Prostate gland (tissue), 2 donors: Measurements from ENCODE around the gene OPN4. TPM values are rescaled to one million over a fixed set of nuclear protein-coding genes. Genes with fewer than 3 reads are reported as not detected.

ENCODE experiments used
- DNase-seq: peaks from one replicate; pipeline ENCODE4 v3.0.0-alpha.2; 2019; ENCODE audit warnings: low spot score
- H3K27ac ChIP-seq, 2 donors: fragments of 200-600 bp; sonication (generic); 2 replicates each; pipeline ENCODE4 v1.5.1; 2017 to 2019
- H3K27me3 ChIP-seq: fragments of 200-600 bp; sonication (generic); replicated peaks from 2 replicates; pipeline ENCODE4 v1.5.1; 2019; ENCODE audit not compliant: insufficient read depth
- H3K36me3 ChIP-seq, 2 donors: fragments of 200-600 bp; sonication (generic); 1 replicate in 1 of 2; 2 replicates in 1 of 2; pipeline versions ENCODE4 v1.5.1 to v1.8.1; 2017 to 2019
- H3K4me1 ChIP-seq: fragments of 200-600 bp; sonication (generic); replicated peaks from 2 replicates; pipeline ENCODE4 v1.5.1; 2019
- H3K4me3 ChIP-seq, 2 donors: fragments of 200-600 bp; sonication (generic); 2 replicates each; pipeline ENCODE4 v1.5.1; 2017 to 2019
- H3K9me3 ChIP-seq: fragments of 200-600 bp; sonication (generic); 2 replicates; pipeline ENCODE4 v1.5.1; 2017
- POLR2A ChIP-seq: fragments of 450-650 bp; IDR thresholded peaks from one replicate; pipeline ENCODE4 v1.6.1; 2016; ENCODE audit warnings: antibody characterized with exemption, mild to moderate bottlenecking
- POLR2AphosphoS5 ChIP-seq: sonication (generic); formaldehyde crosslinking; IDR thresholded peaks from one replicate; pipeline ENCODE4 v1.6.1; 2017; ENCODE audit warnings: antibody characterized with exemption
- WGBS: methylation state at CpG from one replicate; pipeline ENCODE4 v1.1.5; 2018; 5-methylcytosine and 5-hydroxymethylcytosine counted together
- intact Hi-C: fragments of 100-400 bp; cut with DNase I; formaldehyde crosslinking; loops from one replicate; pipeline ENCODE4 v1.14.2; 2022
- total RNA-seq, 2 donors: library from RNA; depleted of rRNA; stranded (reverse); fragments of >200 nt; gene quantifications; one replicate each; pipeline ENCODE4 v1.1.0, GENCODE V29; 2016
- TF ChIP-seq, protein P1 (sequence below), 4 experiments: fragments of 200-600 bp in 2 of 4; fragments of 450-650 bp in 2 of 4; sonication (generic) in 2 of 4; IDR thresholded peaks; 1 replicate in 3 of 4; 2 replicates in 1 of 4; pipeline ENCODE4 v1.5.1; 2016 to 2019; ENCODE audit warnings: antibody characterized with exemption in 4 of 4, mild to moderate bottlenecking in 2 of 4, moderate library complexity in 2 of 4

OPN4 gene, protein sequence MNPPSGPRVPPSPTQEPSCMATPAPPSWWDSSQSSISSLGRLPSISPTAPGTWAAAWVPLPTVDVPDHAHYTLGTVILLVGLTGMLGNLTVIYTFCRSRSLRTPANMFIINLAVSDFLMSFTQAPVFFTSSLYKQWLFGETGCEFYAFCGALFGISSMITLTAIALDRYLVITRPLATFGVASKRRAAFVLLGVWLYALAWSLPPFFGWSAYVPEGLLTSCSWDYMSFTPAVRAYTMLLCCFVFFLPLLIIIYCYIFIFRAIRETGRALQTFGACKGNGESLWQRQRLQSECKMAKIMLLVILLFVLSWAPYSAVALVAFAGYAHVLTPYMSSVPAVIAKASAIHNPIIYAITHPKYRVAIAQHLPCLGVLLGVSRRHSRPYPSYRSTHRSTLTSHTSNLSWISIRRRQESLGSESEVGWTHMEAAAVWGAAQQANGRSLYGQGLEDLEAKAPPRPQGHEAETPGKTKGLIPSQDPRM
- total RNA-seq = not detected

DNA sequence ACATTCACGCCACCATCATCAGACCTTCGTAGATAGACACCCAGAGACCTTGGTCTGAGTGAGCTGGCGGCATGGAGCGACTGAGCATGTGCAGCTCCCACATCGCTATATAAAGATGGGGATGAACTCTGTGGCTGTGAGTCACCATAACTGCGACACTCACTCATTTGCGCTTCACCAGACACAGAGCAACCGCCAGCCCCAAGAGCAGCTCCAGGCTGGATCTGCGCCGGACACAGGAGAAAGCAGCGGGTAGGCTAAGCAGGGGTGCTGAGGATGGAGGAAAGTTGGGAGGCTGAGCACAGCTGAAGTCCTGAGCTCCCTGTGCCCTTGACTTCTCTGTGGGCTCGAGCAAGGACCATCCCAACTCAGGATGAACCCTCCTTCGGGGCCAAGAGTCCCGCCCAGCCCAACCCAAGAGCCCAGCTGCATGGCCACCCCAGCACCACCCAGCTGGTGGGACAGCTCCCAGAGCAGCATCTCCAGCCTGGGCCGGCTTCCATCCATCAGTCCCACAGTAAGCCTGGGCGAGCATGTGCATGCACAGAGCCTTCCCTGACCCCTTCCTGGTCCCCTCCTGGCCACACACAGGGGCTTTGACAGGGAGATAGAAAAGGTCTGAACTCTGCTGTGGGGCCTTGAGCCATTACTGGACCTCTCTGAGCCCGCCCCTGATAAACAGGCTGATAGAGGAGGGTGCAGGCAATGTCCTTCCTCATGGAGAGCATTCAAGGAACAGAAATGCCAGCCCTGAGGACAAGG lies at the start of gene OPN4:
Gene OPN4, plus strand, starts transcription at position 137 of the 762 bp plus-strand sequence. Its CDS starts 237 bp downstream, at position 374.
- WGBS = 96% methylated on average over 15 of the region's 17 CpGs
- no peaks in the 10 kb centered on the region for H3K27me3 ChIP-seq
- TF ChIP-seq, protein P1, sequence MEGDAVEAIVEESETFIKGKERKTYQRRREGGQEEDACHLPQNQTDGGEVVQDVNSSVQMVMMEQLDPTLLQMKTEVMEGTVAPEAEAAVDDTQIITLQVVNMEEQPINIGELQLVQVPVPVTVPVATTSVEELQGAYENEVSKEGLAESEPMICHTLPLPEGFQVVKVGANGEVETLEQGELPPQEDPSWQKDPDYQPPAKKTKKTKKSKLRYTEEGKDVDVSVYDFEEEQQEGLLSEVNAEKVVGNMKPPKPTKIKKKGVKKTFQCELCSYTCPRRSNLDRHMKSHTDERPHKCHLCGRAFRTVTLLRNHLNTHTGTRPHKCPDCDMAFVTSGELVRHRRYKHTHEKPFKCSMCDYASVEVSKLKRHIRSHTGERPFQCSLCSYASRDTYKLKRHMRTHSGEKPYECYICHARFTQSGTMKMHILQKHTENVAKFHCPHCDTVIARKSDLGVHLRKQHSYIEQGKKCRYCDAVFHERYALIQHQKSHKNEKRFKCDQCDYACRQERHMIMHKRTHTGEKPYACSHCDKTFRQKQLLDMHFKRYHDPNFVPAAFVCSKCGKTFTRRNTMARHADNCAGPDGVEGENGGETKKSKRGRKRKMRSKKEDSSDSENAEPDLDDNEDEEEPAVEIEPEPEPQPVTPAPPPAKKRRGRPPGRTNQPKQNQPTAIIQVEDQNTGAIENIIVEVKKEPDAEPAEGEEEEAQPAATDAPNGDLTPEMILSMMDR (IDR thresholded peaks at IDR 0.05) = no peak
- no peak for TF ChIP-seq POLR2AphosphoS5
- no peak for TF ChIP-seq POLR2A
- H3K36me3 ChIP-seq = no peaks in the 10 kb centered on the region
- H3K27ac ChIP-seq = no peak within 1 kb of the TSS
- no peak for DNase-seq
- intact Hi-C loops = no loop called here
- H3K9me3 ChIP-seq = no peaks in the 10 kb centered on the region
- H3K4me3 ChIP-seq = no peak within 1 kb of the TSS
- peaks cover 1% of the 10 kb centered on the region for H3K4me1 ChIP-seq

DNA sequence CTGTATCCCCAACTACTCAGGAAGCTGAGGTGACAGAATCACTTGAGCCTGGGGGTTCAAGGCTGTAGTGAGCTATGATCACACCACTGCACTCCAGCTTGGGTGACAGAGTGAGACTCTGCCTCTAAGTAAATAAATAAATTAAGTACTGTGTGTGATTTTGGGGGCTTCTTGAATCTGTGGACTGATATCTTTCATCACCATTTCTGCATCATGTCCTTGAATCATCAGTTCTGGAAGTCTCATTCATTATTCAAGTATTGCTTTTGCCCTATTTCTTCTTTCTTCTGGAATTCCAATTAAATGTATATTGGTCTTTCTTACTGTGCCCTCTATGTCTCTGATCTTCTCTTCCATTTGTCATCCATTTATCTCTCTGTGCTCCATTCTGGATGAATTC lies 46.7 kb upstream of the OPN4 start:
- H3K4me1 ChIP-seq = no peaks in the 10 kb centered on the region
- H3K9me3 ChIP-seq = no peaks in the 10 kb centered on the region
- H3K4me3 ChIP-seq = no peak overlapping the region
- intact Hi-C loops = no loop called here
- TF ChIP-seq, protein P1 (IDR thresholded peaks at IDR 0.05) = no peak
- TF ChIP-seq POLR2AphosphoS5 (no peak), POLR2A (no peak)
- no peak for DNase-seq
- H3K27me3 ChIP-seq = no peaks in the 10 kb centered on the region
- H3K27ac ChIP-seq = no peak overlapping the region
- H3K36me3 ChIP-seq = no peaks in the 10 kb centered on the region

DNA sequence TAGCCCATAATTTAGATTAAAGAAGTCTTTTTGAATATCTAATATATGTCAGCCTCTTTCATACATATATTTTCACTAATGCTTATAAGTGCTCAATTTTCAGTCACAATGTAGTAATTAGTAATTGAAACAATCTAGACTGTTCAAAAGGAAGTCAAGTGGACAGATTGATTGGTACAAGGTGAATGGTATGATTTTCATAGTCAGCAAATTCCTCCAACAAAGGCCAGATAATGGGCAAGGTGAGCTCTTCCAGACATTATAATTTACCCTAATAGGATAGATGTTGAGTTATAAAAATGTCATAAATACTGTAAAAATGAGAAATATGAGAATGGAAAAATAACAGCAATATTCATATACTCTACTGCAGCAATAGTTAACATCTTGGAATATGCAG lies 44.4 kb upstream of the OPN4 start:
- Histone ChIP-seq H3K36me3 (no peaks in the 10 kb centered on the region), H3K27ac (no peak overlapping the region), H3K4me1 (no peaks in the 10 kb centered on the region), H3K27me3 (no peaks in the 10 kb centered on the region), H3K9me3 (no peaks in the 10 kb centered on the region), H3K4me3 (no peak overlapping the region)
- TF ChIP-seq, protein P1 (IDR thresholded peaks at IDR 0.05) = no peak
- TF ChIP-seq POLR2A (no peak), POLR2AphosphoS5 (no peak)
- intact Hi-C loops = no loop called here
- no peak for DNase-seq

DNA sequence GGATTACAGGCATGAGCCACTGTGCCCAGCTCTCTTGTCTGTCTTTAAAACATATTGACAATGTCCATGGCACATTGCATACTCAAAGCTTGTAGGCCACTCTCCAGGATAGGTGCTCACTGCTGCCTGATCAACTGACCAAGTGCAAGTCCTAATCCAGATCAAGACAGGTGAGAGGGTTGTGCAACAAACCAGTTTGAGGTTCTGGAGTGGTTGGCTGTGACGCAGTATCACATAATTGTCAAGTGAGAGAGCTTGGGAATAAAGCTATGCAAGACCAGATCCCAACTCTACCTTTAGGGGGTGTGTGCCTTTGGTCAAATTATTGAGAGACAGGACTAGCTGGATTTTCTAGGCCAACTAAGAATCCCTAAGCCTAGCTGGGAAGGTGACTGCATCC lies 43.0 kb upstream of the OPN4 start:
- no peak overlapping the region for H3K4me3 ChIP-seq
- intact Hi-C loops = no loop called here
- no peak for DNase-seq
- H3K9me3 ChIP-seq = no peaks in the 10 kb centered on the region
- no peaks in the 10 kb centered on the region for H3K27me3 ChIP-seq
- TF ChIP-seq POLR2A = no peak
- TF ChIP-seq POLR2AphosphoS5 = no peak
- TF ChIP-seq, protein P1 (IDR thresholded peaks at IDR 0.05) = no peak
- H3K36me3 ChIP-seq = no peaks in the 10 kb centered on the region
- H3K27ac ChIP-seq = no peak overlapping the region
- H3K4me1 ChIP-seq = no peaks in the 10 kb centered on the region
- 71% methylated on average over 1 of the region's 1 CpG for WGBS
